H1 (cell line): ENCODE measurements around the gene FHOD1. TPM values are rescaled to one million over a fixed set of nuclear protein-coding genes. Genes with fewer than 3 reads are reported as not detected.

Experiments used
- CTCF ChIA-PET: fragments of 300-600 bp; sonication (Branson Sonifier 250); formaldehyde crosslinking; loops from one replicate; lab custom pipeline; 2021; ENCODE audit not compliant: partially characterized antibody; lab: Charles Lee
- POLR2A ChIA-PET: fragments of 300-600 bp; sonication (Branson Sonifier 250); formaldehyde crosslinking; loops from one replicate; lab custom pipeline; 2021; ENCODE audit warnings: inconsistent platforms; ENCODE audit not compliant: partially characterized antibody; lab: Charles Lee
- DNase-seq, 2 experiments: peaks; one replicate each; pipeline versions ENCODE4 v3.0.0 to v3.0.0-alpha.2; 2010 to 2022; ENCODE audit warnings: low spot score in 2 of 2, low read depth in 1 of 2, mixed read lengths in 1 of 2
- FAIRE-seq: peaks from 2 replicates; lab custom pipeline; 2011; peaks lifted over from hg19 to GRCh38; lab: Jason Lieb, UNC
- H2AFZ ChIP-seq: 2 replicates; pipeline ENCODE4 v1.8.1; 2012; ENCODE audit warnings: low read length, inconsistent platforms
- H2AK5ac ChIP-seq: 2 replicates; pipeline ENCODE4 v1.6.1; 2013; ENCODE audit warnings: low read depth, low read length
- H2BK120ac ChIP-seq: replicated peaks from 2 replicates; pipeline ENCODE3; 2013; ENCODE audit warnings: low read depth, low read length, inconsistent platforms
- H2BK12ac ChIP-seq: 2 replicates; pipeline ENCODE4 v1.6.1; 2013; ENCODE audit warnings: low read depth, low read length
- H2BK15ac ChIP-seq: 2 replicates; pipeline ENCODE4 v1.6.1; 2013; ENCODE audit warnings: low read length
- H2BK20ac ChIP-seq: 2 replicates; pipeline ENCODE4 v1.6.1; 2013; ENCODE audit warnings: low read length
- H2BK5ac ChIP-seq: 2 replicates; pipeline ENCODE4 v1.6.1; 2013; ENCODE audit warnings: low read depth, low read length
- H3K14ac ChIP-seq: 2 replicates; pipeline ENCODE4 v1.6.1; 2013; ENCODE audit warnings: inconsistent platforms; ENCODE audit not compliant: insufficient read length
- H3K18ac ChIP-seq: 2 replicates; pipeline ENCODE4 v1.6.1; 2013; ENCODE audit warnings: low read length; ENCODE audit errors: extremely low read depth
- H3K23ac ChIP-seq: 2 replicates; pipeline ENCODE4 v1.6.1; 2013; ENCODE audit warnings: inconsistent platforms; ENCODE audit not compliant: insufficient read length
- H3K23me2 ChIP-seq: 2 replicates; pipeline ENCODE4 v1.6.1; 2013; ENCODE audit warnings: low read depth, low read length
- H3K27ac ChIP-seq: 2 replicates; pipeline ENCODE4 v1.6.1; 2011; ENCODE audit warnings: low read depth, low read length, inconsistent platforms
- H3K27me3 ChIP-seq, 4 experiments: replicated peaks in 1 of 4; 1 replicate in 1 of 4; 2 replicates in 3 of 4; pipeline versions ENCODE4 v1.6.1 to v1.8.1; 2011 to 2013; ENCODE audit warnings: low read length in 3 of 4, mild to moderate bottlenecking in 3 of 4, inconsistent platforms in 2 of 4, mixed read lengths in 2 of 4, moderate library complexity in 1 of 4; ENCODE audit not compliant: control insufficient read depth in 3 of 4, insufficient read depth in 3 of 4; ENCODE audit errors: extremely low read depth in 1 of 4
- H3K36me3 ChIP-seq, 4 experiments: 2 replicates each; pipeline versions ENCODE4 v1.6.1 to v1.8.1; 2011 to 2013; ENCODE audit warnings: mild to moderate bottlenecking in 4 of 4, low read length in 3 of 4, moderate library complexity in 2 of 4, control low read depth in 1 of 4, inconsistent platforms in 1 of 4; ENCODE audit not compliant: insufficient read depth in 4 of 4, control insufficient read depth in 2 of 4
- H3K4ac ChIP-seq: replicated peaks from 2 replicates; pipeline ENCODE3; 2013; ENCODE audit warnings: low read length, low read depth, mixed read lengths, inconsistent platforms; ENCODE audit not compliant: insufficient read length
- H3K4me1 ChIP-seq, 4 experiments: replicated peaks in 1 of 4; 1 replicate in 1 of 4; 2 replicates in 3 of 4; pipeline versions ENCODE4 v1.6.1 to v1.8.1; 2011 to 2013; ENCODE audit warnings: low read length in 3 of 4, inconsistent platforms in 2 of 4, mixed read lengths in 1 of 4; ENCODE audit not compliant: insufficient read depth in 4 of 4, control insufficient read depth in 3 of 4
- H3K4me2 ChIP-seq, 2 experiments: 2 replicates each; pipeline versions ENCODE4 v1.6.1 to v1.8.1; 2011 to 2013; ENCODE audit warnings: low read depth in 2 of 2, low read length in 2 of 2, control low read depth in 1 of 2, inconsistent platforms in 1 of 2, mild to moderate bottlenecking in 1 of 2; ENCODE audit not compliant: insufficient read depth in 1 of 2
- H3K4me3 ChIP-seq, 4 experiments: fragments of 200-600, 300-600 bp in 1 of 4; sonication (generic), shearing (Covaris generic), sonication (Bioruptor Twin) in 1 of 4; 2 replicates each; pipeline versions ENCODE4 v1.5.1 to v1.8.1; 2011 to 2016; ENCODE audit warnings: low read length in 4 of 4, low read depth in 3 of 4, control low read depth in 2 of 4, inconsistent platforms in 2 of 4, mild to moderate bottlenecking in 2 of 4, mixed read lengths in 1 of 4, moderate library complexity in 1 of 4; ENCODE audit not compliant: insufficient read depth in 2 of 4; ENCODE audit errors: extremely low read depth in 1 of 4
- H3K56ac ChIP-seq: replicated peaks from 2 replicates; pipeline ENCODE3; 2013; ENCODE audit warnings: low read depth, mild to moderate bottlenecking, mixed read lengths, low read length, inconsistent platforms; ENCODE audit not compliant: insufficient read length
- H3K79me1 ChIP-seq: 2 replicates; pipeline ENCODE4 v1.6.1; 2013; ENCODE audit warnings: low read depth, low read length, control low read depth
- H3K79me2 ChIP-seq, 2 experiments: 2 replicates each; pipeline versions ENCODE4 v1.6.1 to v1.8.1; 2012 to 2013; ENCODE audit warnings: low read length in 2 of 2, mild to moderate bottlenecking in 2 of 2, inconsistent platforms in 1 of 2; ENCODE audit not compliant: insufficient read depth in 2 of 2, control insufficient read depth in 1 of 2
- H3K9ac ChIP-seq, 4 experiments: replicated peaks in 1 of 4; 1 replicate in 1 of 4; 2 replicates in 3 of 4; pipeline versions ENCODE4 v1.6.1 to v1.8.1; 2011 to 2013; ENCODE audit warnings: low read depth in 3 of 4, low read length in 3 of 4, control low read depth in 2 of 4, mild to moderate bottlenecking in 2 of 4, moderate library complexity in 2 of 4, inconsistent platforms in 1 of 4; ENCODE audit errors: extremely low read depth in 1 of 4
- H3K9me3 ChIP-seq, 2 experiments: 2 replicates each; pipeline versions ENCODE4 v1.6.1 to v1.8.1; 2012 to 2013; ENCODE audit warnings: mild to moderate bottlenecking in 2 of 2, moderate library complexity in 2 of 2, control low read depth in 1 of 2, inconsistent platforms in 1 of 2, low read depth in 1 of 2, low read length in 1 of 2, mixed read lengths in 1 of 2; ENCODE audit not compliant: insufficient read depth in 2 of 2
- H4K20me1 ChIP-seq, 2 experiments: replicated peaks in 1 of 2; 2 replicates each; pipeline versions ENCODE3 to v1.8.1; 2011 to 2013; ENCODE audit warnings: inconsistent platforms in 2 of 2, low read length in 2 of 2, mild to moderate bottlenecking in 1 of 2; ENCODE audit not compliant: insufficient read depth in 2 of 2, control insufficient read depth in 1 of 2
- H4K5ac ChIP-seq: 2 replicates; pipeline ENCODE4 v1.6.1; 2013; ENCODE audit warnings: low read length, low read depth, mixed read lengths, inconsistent platforms; ENCODE audit not compliant: insufficient read length
- H4K8ac ChIP-seq: 2 replicates; pipeline ENCODE4 v1.8.0; 2013; ENCODE audit warnings: mild to moderate bottlenecking, moderate library complexity, low read length, inconsistent platforms; ENCODE audit not compliant: insufficient read depth; ENCODE audit errors: extremely low read depth
- H4K91ac ChIP-seq: replicated peaks from 2 replicates; pipeline ENCODE3; 2013; ENCODE audit warnings: low read length, mixed read lengths, inconsistent platforms; ENCODE audit not compliant: insufficient read length
- BACH1 ChIP-seq: IDR thresholded peaks from 2 replicates; pipeline ENCODE4 v1.6.1; 2012; ENCODE audit warnings: low read length, improper control_type of control experiment
- BRCA1 ChIP-seq: IDR thresholded peaks from 2 replicates; pipeline ENCODE4 v1.6.1; 2012; ENCODE audit warnings: low read depth, low read length, improper control_type of control experiment
- CEBPB ChIP-seq: IDR thresholded peaks from 2 replicates; pipeline ENCODE4 v1.6.1; 2012; ENCODE audit warnings: low read depth, low read length
- CHD2 ChIP-seq: IDR thresholded peaks from 2 replicates; pipeline ENCODE4 v1.6.1; 2012; ENCODE audit warnings: low read length, improper control_type of control experiment
- HDAC2 ChIP-seq, 2 experiments: fragments of 300-600 bp in 1 of 2; sonication (generic) in 1 of 2; IDR thresholded peaks; 2 replicates each; pipeline ENCODE4 v1.6.1; 2011 to 2012; ENCODE audit warnings: low read depth in 2 of 2, low read length in 2 of 2, mild to moderate bottlenecking in 2 of 2, moderate library complexity in 2 of 2, borderline replicate concordance in 1 of 2, inconsistent platforms in 1 of 2
- NANOG ChIP-seq: IDR thresholded peaks from 2 replicates; pipeline ENCODE4 v1.6.1; 2011; ENCODE audit warnings: low read length, low read depth, mild to moderate bottlenecking, inconsistent platforms; ENCODE audit not compliant: insufficient read depth, poor library complexity, severe bottlenecking
- PHF8 ChIP-seq: fragments of 200-600 bp; sonication (generic); conservative IDR thresholded peaks from 2 replicates; pipeline ENCODE4 v1.7.1; 2012; ENCODE audit warnings: low read depth, mild to moderate bottlenecking, inconsistent platforms, low read length, moderate library complexity
- RXRA ChIP-seq: IDR thresholded peaks from 2 replicates; pipeline ENCODE4 v1.6.1; 2011; ENCODE audit warnings: low read depth, mild to moderate bottlenecking, low read length, moderate library complexity; ENCODE audit not compliant: insufficient read depth
- SIRT6 ChIP-seq: IDR thresholded peaks from one replicate; pipeline ENCODE4 v1.7.1; 2012; ENCODE audit warnings: low read length, inconsistent platforms
- SIX5 ChIP-seq: IDR thresholded peaks from 2 replicates; pipeline ENCODE4 v1.6.1; 2011; ENCODE audit warnings: mild to moderate bottlenecking, low read depth, low read length
- SP1 ChIP-seq: IDR thresholded peaks from 2 replicates; pipeline ENCODE4 v1.6.1; 2011; ENCODE audit warnings: low read depth, low read length
- TCF12 ChIP-seq: IDR thresholded peaks from 2 replicates; pipeline ENCODE4 v1.6.1; 2011; ENCODE audit warnings: low read depth, mild to moderate bottlenecking, low read length
- TEAD4 ChIP-seq: IDR thresholded peaks from 2 replicates; pipeline ENCODE4 v1.6.1; 2012; ENCODE audit warnings: low read depth, low read length, inconsistent platforms, mixed read lengths
- YY1 ChIP-seq: IDR thresholded peaks from 2 replicates; pipeline ENCODE4 v1.6.1; 2011; ENCODE audit warnings: low read depth, mild to moderate bottlenecking, low read length
- WGBS, 2 experiments: shearing (Covaris generic) in 1 of 2; methylation state at CpG; one replicate each; pipeline versions ENCODE4 v1.1.6 to v1.1.7; 2013 to 2015; ENCODE audit warnings: low lambda C conversion rate in 2 of 2, mixed read lengths in 2 of 2, inconsistent platforms in 1 of 2, low coverage in 1 of 2, missing lambda C conversion rate in 1 of 2; ENCODE audit not compliant: insufficient replicate concordance in 2 of 2, insufficient coverage in 1 of 2, insufficient read length in 1 of 2; ENCODE audit errors: extremely low coverage in 1 of 2, missing lambda C conversion rate in 1 of 2; 5-methylcytosine and 5-hydroxymethylcytosine counted together
- polyA plus RNA-seq, 7 experiments: library from polyadenylated mRNA; depleted of rRNA in 3 of 7; stranded (reverse) in 5 of 7; unstranded in 2 of 7; fragments of >200 nt in 5 of 7; fragments of 200-250 nt in 2 of 7; gene quantifications; 1 replicate in 5 of 7; 2 replicates in 1 of 7; 4 replicates in 1 of 7; pipeline versions ENCODE4 v1.2.1 to v1.2.3, GENCODE V29; 2011 to 2013; ENCODE audit warnings: missing spikeins in 2 of 7, mixed read lengths in 2 of 7
- total RNA-seq: library from RNA; stranded (reverse); fragmentation: NEBNext Ultra II Directional; extraction: Animal tissue kit (Norgen Biotek cat#: 25700); gene quantifications from 2 replicates; pipeline ENCODE4 v1.2.1, GENCODE V29; 2021
- TF ChIP-seq, protein P1 (sequence below): IDR thresholded peaks from 2 replicates; pipeline ENCODE4 v1.6.1; 2012; ENCODE audit warnings: inconsistent platforms

FHOD1 gene
- total and polyA plus RNA-seq, 2 of the 8 experiments (the other 6 are each of a cell fraction or from before 2014, with no cell fraction given) = 31.3 to 60.7 TPM

DNA sequence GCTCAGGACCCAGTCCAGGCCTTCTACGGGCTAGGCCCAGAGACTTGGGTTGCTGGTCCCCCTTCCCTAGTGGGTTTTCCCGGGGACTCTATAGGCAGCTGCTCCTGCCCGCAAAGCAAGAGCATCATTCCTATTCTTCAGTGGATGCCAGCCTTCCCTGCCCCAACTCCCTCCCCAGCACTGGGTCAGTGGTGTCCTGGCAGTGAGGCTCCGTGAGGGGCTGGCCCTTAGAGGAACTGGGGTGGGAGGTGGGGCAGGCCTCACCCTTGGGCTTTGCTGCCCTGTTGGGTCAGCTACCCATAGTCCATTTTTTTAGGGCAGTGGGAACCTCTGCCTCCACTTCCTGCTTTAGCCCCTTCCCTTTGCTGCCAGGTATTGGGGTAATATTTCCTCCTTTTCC, 24.2 kb upstream of the FHOD1 start:
- no peak overlapping the region for H3K4me2 ChIP-seq
- 93% methylated on average over 4 of the region's 4 CpGs; no CpG with 5 or more reads in 1 of the 2 experiments for WGBS, 2 experiments
- H2AK5ac ChIP-seq = no peak overlapping the region
- FAIRE-seq (no peak), DNase-seq (no peak)
- H3K9me3 ChIP-seq = no peaks in the 10 kb centered on the region
- no peak overlapping the region for H4K8ac ChIP-seq
- POLR2A ChIA-PET = interaction anchor here (1.2 to 2.4 kb wide), 4 partner anchors 11 to 82 kb away, joined by 3 to 8 read pairs (median 6); partner anchors contain the start of genes EXOC3L1 and SLC9A5
- H3K27ac ChIP-seq = no peak overlapping the region
- H2AFZ ChIP-seq = no peak overlapping the region
- H2BK20ac ChIP-seq = no peak overlapping the region
- no peaks in the 10 kb centered on the region for H3K23me2 ChIP-seq
- H4K91ac ChIP-seq = no peak overlapping the region
- no peak overlapping the region for H4K5ac ChIP-seq
- H3K27me3 ChIP-seq = no peaks in the 10 kb centered on the region
- H3K56ac ChIP-seq = no peak overlapping the region
- H3K14ac ChIP-seq = no peak overlapping the region
- no peaks in the 10 kb centered on the region for H3K79me1 ChIP-seq
- H3K36me3 ChIP-seq = no peaks in the 10 kb centered on the region; a peak in 1 of 8 replicates
- H3K23ac ChIP-seq = no peak overlapping the region
- H3K18ac ChIP-seq = no peak overlapping the region
- H3K79me2 ChIP-seq = no peaks in the 10 kb centered on the region
- H2BK120ac ChIP-seq = no peak overlapping the region
- no peak overlapping the region for H3K9ac ChIP-seq
- no peak overlapping the region for H2BK15ac ChIP-seq
- CTCF ChIA-PET = interaction anchor here (0.7 to 14.4 kb wide), 5 partner anchors 11 to 121 kb away, joined by 3 to 217 read pairs (median 6); partner anchors contain the start of gene TPPP3
- H2BK12ac ChIP-seq = no peak overlapping the region
- H3K4me1 ChIP-seq = no peaks in the 10 kb centered on the region
- no peak overlapping the region for H3K4ac ChIP-seq
- H3K4me3 ChIP-seq = no peak overlapping the region
- H4K20me1 ChIP-seq = peaks cover 0 to 4% of the 10 kb centered on the region in 2 experiments
- H2BK5ac ChIP-seq = no peak overlapping the region
- TF ChIP-seq SP1 (no peak), CHD2 (no peak), TCF12 (no peak), YY1 (no peak), PHF8 (no peak), TEAD4 (no peak), HDAC2 (IDR thresholded peaks at IDR 0.05; ENCODE audit: borderline replicate concordance in 1 of 2, low read depth in 2 of 2, low read length in 2 of 2) (no peak), SIRT6 (no peak), BRCA1 (no peak), RXRA (no peak), SIX5 (no peak), BACH1 (no peak), NANOG (no peak), CEBPB (no peak)
- TF ChIP-seq, protein P1, sequence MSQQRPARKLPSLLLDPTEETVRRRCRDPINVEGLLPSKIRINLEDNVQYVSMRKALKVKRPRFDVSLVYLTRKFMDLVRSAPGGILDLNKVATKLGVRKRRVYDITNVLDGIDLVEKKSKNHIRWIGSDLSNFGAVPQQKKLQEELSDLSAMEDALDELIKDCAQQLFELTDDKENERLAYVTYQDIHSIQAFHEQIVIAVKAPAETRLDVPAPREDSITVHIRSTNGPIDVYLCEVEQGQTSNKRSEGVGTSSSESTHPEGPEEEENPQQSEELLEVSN = no peak
